Thyroid gland (tissue), 4 donors: ENCODE results near the gene ITPR2. TPM values are rescaled to one million over a fixed set of nuclear protein-coding genes. Genes with fewer than 3 reads are reported as not detected.

ENCODE experiments used
- DNase-seq, 2 donors: peaks; one replicate each; pipeline ENCODE4 v3.0.0-alpha.2; 2019
- H3K27ac ChIP-seq, 3 donors: fragments of 200-600 bp; sonication (generic); 1 replicate in 2 of 3; 2 replicates in 1 of 3; pipeline ENCODE4 v1.5.1; 2016 to 2019; ENCODE audit warnings: mild to moderate bottlenecking in 1 of 3, moderate library complexity in 1 of 3
- H3K27me3 ChIP-seq: fragments of 200-600 bp; sonication (generic); one replicate; pipeline ENCODE4 v1.5.1; 2019
- H3K36me3 ChIP-seq, 2 donors: fragments of 200-600 bp; sonication (generic); one replicate each; pipeline ENCODE4 v1.5.1; 2016 to 2019
- H3K4me1 ChIP-seq, 2 donors: fragments of 200-600 bp; sonication (generic); one replicate each; pipeline ENCODE4 v1.5.1; 2017 to 2019
- H3K4me3 ChIP-seq, 3 donors: fragments of 200-600 bp; sonication (generic); replicated peaks in 1 of 3; 1 replicate in 2 of 3; 2 replicates in 1 of 3; pipeline ENCODE4 v1.5.1; 2016; ENCODE audit warnings: mild to moderate bottlenecking in 1 of 3
- H3K9me3 ChIP-seq: fragments of 200-600 bp; sonication (generic); one replicate; pipeline ENCODE4 v1.5.1; 2017
- CTCF ChIP-seq, 6 experiments: fragments of 200-600 bp in 3 of 6; fragments of 450-650 bp in 3 of 6; sonication (generic) in 3 of 6; IDR thresholded peaks; one replicate each; pipeline ENCODE4 v1.5.1; 2016 to 2019; ENCODE audit warnings: antibody characterized with exemption in 6 of 6, mild to moderate bottlenecking in 2 of 6, inconsistent platforms in 1 of 6, moderate library complexity in 1 of 6
- POLR2A ChIP-seq, 2 donors: fragments of 450-650 bp; IDR thresholded peaks; one replicate each; pipeline ENCODE4 v1.6.1; 2017; ENCODE audit warnings: antibody characterized with exemption in 2 of 2, mild to moderate bottlenecking in 2 of 2, moderate library complexity in 1 of 2
- WGBS, 2 donors: methylation state at CpG; one replicate each; pipeline ENCODE4 v1.1.5; 2017; 5-methylcytosine and 5-hydroxymethylcytosine counted together
- intact Hi-C: fragments of 100-400 bp; cut with DNase I; formaldehyde crosslinking; loops from one replicate; pipeline ENCODE4 v1.15.1; 2023
- total RNA-seq, 4 donors: library from RNA; depleted of rRNA; stranded (reverse); fragments of >200 nt; gene quantifications; one replicate each; pipeline ENCODE4 v1.2.3, GENCODE V29; 2016

Gene ITPR2
- total RNA-seq, 4 donors from 2014 or later: 24.4 to 39.7 (median 33.7) TPM

- H3K4me1 ChIP-seq: no peaks in the 10 kb centered on the region
- H3K27me3 ChIP-seq: no peaks in the 10 kb centered on the region
- no peak for TF ChIP-seq POLR2A (IDR thresholded peaks at IDR 0.05)
- no peak for TF ChIP-seq CTCF (IDR thresholded peaks at IDR 0.05)
- H3K27ac ChIP-seq: no peak overlapping the region
- DNase-seq: no peak
- no peak overlapping the region for H3K4me3 ChIP-seq
- H3K9me3 ChIP-seq: no peaks in the 10 kb centered on the region
- H3K36me3 ChIP-seq: no peaks in the 10 kb centered on the region
- intact Hi-C loops: no loop called here
- WGBS, 2 donors: 97 to 100% methylated on average over 2 of the region's 2 CpGs
These were observed 403.8 kb downstream of the ITPR2 start for GRCh38 chr12:26429070-26429691.

GRCh38 chr12:26428420-26428819 lies 404.6 kb downstream of the ITPR2 start:
- no peaks in the 10 kb centered on the region for H3K9me3 ChIP-seq
- 92 to 96% methylated on average over 2 of the region's 2 CpGs for WGBS, 2 donors
- no peak overlapping the region for H3K27ac ChIP-seq
- no peaks in the 10 kb centered on the region for H3K4me1 ChIP-seq
- TF ChIP-seq POLR2A (IDR thresholded peaks at IDR 0.05) (no peak), CTCF (IDR thresholded peaks at IDR 0.05) (no peak)
- no peak overlapping the region for H3K4me3 ChIP-seq
- no peaks in the 10 kb centered on the region for H3K36me3 ChIP-seq
- H3K27me3 ChIP-seq: no peaks in the 10 kb centered on the region
- intact Hi-C loops: no loop called here
- no peak for DNase-seq

GRCh38 chr12:26426652-26427051 lies 406.3 kb downstream of the ITPR2 start:
- Histone ChIP-seq H3K4me3 (no peak overlapping the region), H3K9me3 (no peaks in the 10 kb centered on the region), H3K27ac (no peak overlapping the region), H3K27me3 (no peaks in the 10 kb centered on the region), H3K4me1 (no peaks in the 10 kb centered on the region), H3K36me3 (no peaks in the 10 kb centered on the region)
- DNase-seq: no peak
- TF ChIP-seq CTCF (IDR thresholded peaks at IDR 0.05) (no peak), POLR2A (IDR thresholded peaks at IDR 0.05) (no peak)
- intact Hi-C loops: no loop called here
- WGBS, 2 donors: 95 to 98% methylated on average over 1 of the region's 1 CpG

- Histone ChIP-seq H3K4me1 (no peaks in the 10 kb centered on the region), H3K4me3 (no peak overlapping the region), H3K27me3 (no peaks in the 10 kb centered on the region), H3K27ac (no peak overlapping the region), H3K9me3 (no peaks in the 10 kb centered on the region), H3K36me3 (no peaks in the 10 kb centered on the region)
- peak; percentile 35 to 43 for DNase-seq
- intact Hi-C loops: no loop called here
- WGBS, 2 donors: 56 to 67% methylated on average over 6 of the region's 6 CpGs
- no peak for TF ChIP-seq CTCF (IDR thresholded peaks at IDR 0.05)
- no peak for TF ChIP-seq POLR2A (IDR thresholded peaks at IDR 0.05)
These were observed 407.3 kb downstream of the ITPR2 start for GRCh38 chr12:26425587-26426260.

- Histone ChIP-seq H3K27me3 (no peaks in the 10 kb centered on the region), H3K9me3 (no peaks in the 10 kb centered on the region), H3K27ac (no peak overlapping the region), H3K4me1 (no peaks in the 10 kb centered on the region), H3K36me3 (no peaks in the 10 kb centered on the region), H3K4me3 (no peak overlapping the region)
- intact Hi-C loops: no loop called here
- TF ChIP-seq CTCF (IDR thresholded peaks at IDR 0.05): no peak
- no peak for TF ChIP-seq POLR2A (IDR thresholded peaks at IDR 0.05)
- 89 to 90% methylated on average over 3 of the region's 3 CpGs for WGBS, 2 donors
- DNase-seq: no peak
These were observed 410.1 kb downstream of the ITPR2 start for GRCh38 chr12:26422839-26423398.
